Mesenchymal stem cell (in vitro differentiated cells and primary cell): ENCODE results near the gene MAPK12.

ENCODE experiments used
- DNase-seq: peaks from one replicate; pipeline ENCODE4 v3.0.0-alpha.2; 2013
- H2AFZ ChIP-seq: one replicate; pipeline ENCODE4 v1.6.1; 2013; ENCODE audit warnings: low read depth, mild to moderate bottlenecking, control low read depth, inconsistent platforms, low read length, moderate library complexity
- H2AK5ac ChIP-seq: 2 replicates; pipeline ENCODE4 v1.6.1; 2013; ENCODE audit warnings: low read length, moderate library complexity, mild to moderate bottlenecking, inconsistent platforms; ENCODE audit not compliant: severe bottlenecking
- H2BK120ac ChIP-seq: one replicate; pipeline ENCODE4 v1.6.1; 2013; ENCODE audit warnings: low read depth, mild to moderate bottlenecking, inconsistent platforms, low read length, moderate library complexity
- H2BK12ac ChIP-seq, 2 experiments: one replicate each; pipeline ENCODE4 v1.6.1; 2013; ENCODE audit warnings: inconsistent platforms in 2 of 2, low read length in 2 of 2, mild to moderate bottlenecking in 2 of 2, moderate library complexity in 2 of 2, control low read depth in 1 of 2
- H2BK15ac ChIP-seq: one replicate; pipeline ENCODE4 v1.6.1; 2013; ENCODE audit warnings: mild to moderate bottlenecking, low read depth, inconsistent platforms; ENCODE audit not compliant: poor library complexity, severe bottlenecking
- H2BK5ac ChIP-seq: 2 replicates; pipeline ENCODE4 v1.6.1; 2013; ENCODE audit warnings: low read depth, mild to moderate bottlenecking, low read length, control low read depth, inconsistent platforms; ENCODE audit not compliant: poor library complexity, severe bottlenecking
- H3K14ac ChIP-seq, 2 experiments: one replicate each; pipeline ENCODE4 v1.6.1; 2013; ENCODE audit warnings: inconsistent platforms in 2 of 2, low read length in 2 of 2, control low read depth in 1 of 2, mild to moderate bottlenecking in 1 of 2, moderate library complexity in 1 of 2
- H3K18ac ChIP-seq, 2 experiments: one replicate each; pipeline ENCODE4 v1.6.1; 2013; ENCODE audit warnings: inconsistent platforms in 2 of 2, low read length in 2 of 2, control low read depth in 1 of 2, low read depth in 1 of 2, mild to moderate bottlenecking in 1 of 2
- H3K23ac ChIP-seq, 2 experiments: one replicate each; pipeline ENCODE4 v1.6.1; 2013; ENCODE audit warnings: inconsistent platforms in 2 of 2, low read length in 2 of 2, mild to moderate bottlenecking in 2 of 2, moderate library complexity in 2 of 2, control low read depth in 1 of 2
- H3K27ac ChIP-seq: 2 replicates; pipeline ENCODE4 v1.5.1; 2013; ENCODE audit warnings: mild to moderate bottlenecking, moderate library complexity, low read length, control low read depth, inconsistent platforms; ENCODE audit not compliant: poor library complexity, severe bottlenecking
- H3K27me3 ChIP-seq, 2 experiments: 2 replicates each; pipeline versions ENCODE4 v1.6.1 to v1.7.0; 2013; ENCODE audit warnings: low read length in 2 of 2, mild to moderate bottlenecking in 2 of 2, moderate library complexity in 2 of 2, control low read depth in 1 of 2, inconsistent platforms in 1 of 2; ENCODE audit not compliant: control insufficient read depth in 1 of 2, insufficient read depth in 1 of 2
- H3K36me3 ChIP-seq, 2 experiments: 2 replicates each; pipeline versions ENCODE4 v1.6.1 to v1.7.0; 2013; ENCODE audit warnings: low read length in 2 of 2, control low read depth in 1 of 2, inconsistent platforms in 1 of 2, low read depth in 1 of 2, mild to moderate bottlenecking in 1 of 2; ENCODE audit not compliant: insufficient read depth in 2 of 2, control insufficient read depth in 1 of 2
- H3K4ac ChIP-seq, 2 experiments: one replicate each; pipeline ENCODE4 v1.6.1; 2013; ENCODE audit warnings: inconsistent platforms in 2 of 2, low read length in 2 of 2, mild to moderate bottlenecking in 2 of 2, moderate library complexity in 2 of 2, control low read depth in 1 of 2, low read depth in 1 of 2
- H3K4me1 ChIP-seq: 2 replicates; pipeline ENCODE4 v1.6.1; 2013; ENCODE audit warnings: low read depth, low read length, control low read depth; ENCODE audit not compliant: control insufficient read depth, insufficient read depth
- H3K4me2 ChIP-seq: 2 replicates; pipeline ENCODE4 v1.6.1; 2013; ENCODE audit warnings: low read length, mild to moderate bottlenecking, inconsistent platforms; ENCODE audit not compliant: poor library complexity, severe bottlenecking
- H3K4me3 ChIP-seq, 2 experiments: 2 replicates each; pipeline versions ENCODE4 v1.5.1 to v1.7.0; 2013; ENCODE audit warnings: low read length in 2 of 2, mild to moderate bottlenecking in 2 of 2, control low read depth in 1 of 2, low read depth in 1 of 2; ENCODE audit not compliant: insufficient read depth in 1 of 2
- H3K79me1 ChIP-seq: replicated peaks from 2 replicates; pipeline ENCODE4 v1.6.1; 2013; ENCODE audit warnings: mild to moderate bottlenecking, control low read depth, low read length, inconsistent platforms; ENCODE audit not compliant: poor library complexity, severe bottlenecking
- H3K9ac ChIP-seq: 2 replicates; pipeline ENCODE4 v1.7.0; 2013; ENCODE audit warnings: mild to moderate bottlenecking, low read length, moderate library complexity
- H3K9me3 ChIP-seq: 2 replicates; pipeline ENCODE4 v1.7.0; 2013; ENCODE audit warnings: mild to moderate bottlenecking, low read length; ENCODE audit not compliant: control insufficient read depth
- H4K8ac ChIP-seq: one replicate; pipeline ENCODE4 v1.6.1; 2013; ENCODE audit warnings: inconsistent platforms, mild to moderate bottlenecking, low read length, moderate library complexity
- H4K91ac ChIP-seq: one replicate; pipeline ENCODE4 v1.6.1; 2013; ENCODE audit warnings: mild to moderate bottlenecking, low read length, inconsistent platforms
- WGBS: methylation state at CpG from one replicate; pipeline ENCODE4 v1.1.7; 2013; ENCODE audit warnings: mixed read lengths; 5-methylcytosine and 5-hydroxymethylcytosine counted together

MAPK12 gene

GRCh38 chr22:50299785-50300619, 38.5 kb upstream of the MAPK12 start:
- H3K14ac ChIP-seq, result peak overlapping the region in 1 of 2 experiments; percentile 50
- no peak for DNase-seq
- H3K27me3 ChIP-seq, result no peaks in the 10 kb centered on the region
- no peak overlapping the region for H3K27ac ChIP-seq
- H3K79me1 ChIP-seq, result no peaks in the 10 kb centered on the region
- H3K4me1 ChIP-seq, result peaks cover 90% of the 10 kb centered on the region
- H3K23ac ChIP-seq, result peak overlapping the region in 1 of 2 experiments; percentile 74
- peak overlapping the region; percentile 28 to 41 for H3K4me3 ChIP-seq
- H4K8ac ChIP-seq, result peak overlapping the region; percentile 62
- peak overlapping the region; percentile 54 for H3K4me2 ChIP-seq
- H4K91ac ChIP-seq, result peak overlapping the region; percentile 76
- WGBS, result 12% methylated on average over 75 of the region's 93 CpGs
- peak overlapping the region; percentile 46 for H2BK5ac ChIP-seq
- H2BK120ac ChIP-seq, result peak overlapping the region; percentile 78
- H2BK15ac ChIP-seq, result peak overlapping the region; percentile 52
- H3K18ac ChIP-seq, result peak overlapping the region; percentile 81 to 89
- H3K9me3 ChIP-seq, result no peaks in the 10 kb centered on the region
- H2AFZ ChIP-seq, result no peak overlapping the region
- peak overlapping the region in 1 of 2 experiments; percentile 76 for H2BK12ac ChIP-seq
- peak overlapping the region; percentile 65 to 88 for H3K4ac ChIP-seq
- no peak overlapping the region for H3K9ac ChIP-seq
- H2AK5ac ChIP-seq, result no peak overlapping the region
- peaks cover 8 to 63% of the 10 kb centered on the region in 2 experiments for H3K36me3 ChIP-seq

DNA sequence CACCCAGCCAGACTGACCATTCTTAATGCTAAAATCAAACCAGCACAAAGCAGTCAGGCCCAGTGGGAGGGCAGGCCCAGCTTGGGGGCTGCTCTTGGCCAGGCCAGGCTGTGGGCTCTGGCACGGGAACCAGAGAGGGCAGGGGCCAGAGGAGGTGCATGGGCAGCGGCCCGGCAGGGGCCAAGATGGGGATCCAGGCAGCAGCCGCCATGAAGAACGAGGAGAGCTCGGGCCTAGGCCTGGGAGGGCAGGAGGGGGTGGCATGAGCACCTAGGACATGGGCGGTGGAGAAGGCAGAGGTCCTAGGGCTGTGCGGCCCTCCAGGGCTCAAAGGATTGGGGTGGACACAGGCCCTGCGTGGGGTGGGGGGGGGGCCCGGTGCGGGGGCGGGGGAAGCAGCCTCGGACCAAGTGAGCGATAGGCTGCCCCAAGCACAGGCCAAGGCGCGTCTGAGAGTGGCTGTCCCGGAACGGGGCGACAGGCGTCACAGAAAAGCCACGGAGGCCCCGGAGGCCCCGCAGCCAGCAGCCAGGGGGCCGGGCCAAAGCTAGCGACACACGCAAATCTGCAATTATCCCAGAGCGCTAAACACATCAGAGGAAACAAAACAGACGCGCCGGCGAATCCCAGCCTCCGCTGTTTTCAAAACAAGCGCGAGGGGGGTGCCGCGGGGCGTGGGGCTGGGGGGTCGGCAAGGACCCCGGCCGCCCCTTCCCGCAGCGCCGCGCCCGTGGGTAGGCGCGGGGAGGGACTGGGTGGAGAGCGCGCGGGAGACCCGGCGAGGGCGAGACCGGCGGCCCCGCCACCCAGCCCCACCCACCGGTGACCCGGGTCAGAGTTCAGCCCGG, 37.7 kb upstream of the MAPK12 start:
- Histone ChIP-seq H3K4ac (peak overlapping the region; percentile 47 to 64), H3K4me2 (peak overlapping the region; percentile 54), H3K9ac (no peak overlapping the region), H4K8ac (peak overlapping the region; percentile 76), H3K4me1 (peaks cover 89% of the 10 kb centered on the region), H2BK5ac (no peak overlapping the region), H2AK5ac (peak overlapping the region; percentile 40), H3K14ac (no peak overlapping the region), H2BK15ac (peak overlapping the region; percentile 33), H3K79me1 (no peaks in the 10 kb centered on the region), H3K27me3 (no peaks in the 10 kb centered on the region), H4K91ac (peak overlapping the region; percentile 86), H3K27ac (no peak overlapping the region), H2BK12ac (peak overlapping the region in 1 of 2 experiments; percentile 12), H3K18ac (peak overlapping the region; percentile 81 to 89), H3K4me3 (peak overlapping the region in 1 of 2 experiments; percentile 28), H3K36me3 (peaks cover 13 to 63% of the 10 kb centered on the region in 2 experiments), H3K9me3 (no peaks in the 10 kb centered on the region), H3K23ac (peak overlapping the region in 1 of 2 experiments; percentile 90), H2AFZ (no peak overlapping the region), H2BK120ac (peak overlapping the region; percentile 78)
- 21% methylated on average over 48 of the region's 59 CpGs for WGBS
- peak; percentile 85 for DNase-seq

DNA sequence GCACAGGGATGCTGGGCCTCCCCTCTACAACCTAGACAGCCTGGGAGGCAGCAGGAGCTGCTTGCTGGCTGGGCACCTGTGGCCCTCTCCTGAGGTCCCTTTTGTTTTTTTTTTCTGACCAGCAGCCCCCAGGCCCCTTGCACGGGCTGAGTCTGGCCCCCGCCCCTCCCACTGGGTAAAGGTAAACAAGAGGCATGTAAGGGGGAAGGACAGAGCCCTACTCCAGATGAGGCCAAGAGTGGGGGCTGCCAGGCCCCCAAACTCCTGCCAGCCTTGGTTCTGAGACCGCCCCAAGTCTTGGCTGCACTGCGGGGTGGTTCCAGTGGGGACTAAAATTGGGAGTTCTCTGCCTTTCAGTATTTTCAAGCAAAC, 36.8 kb upstream of the MAPK12 start:
- H2AFZ ChIP-seq, result no peak overlapping the region
- no peak overlapping the region for H3K18ac ChIP-seq
- WGBS, result 88% methylated on average over 4 of the region's 4 CpGs
- no peaks in the 10 kb centered on the region for H3K9me3 ChIP-seq
- H4K8ac ChIP-seq, result no peak overlapping the region
- peaks cover 87% of the 10 kb centered on the region for H3K4me1 ChIP-seq
- H3K9ac ChIP-seq, result no peak overlapping the region
- DNase-seq, result no peak
- H3K27me3 ChIP-seq, result no peaks in the 10 kb centered on the region
- peak overlapping the region in 1 of 2 experiments; percentile 19 for H3K4ac ChIP-seq
- no peak overlapping the region for H4K91ac ChIP-seq
- peaks cover 13 to 60% of the 10 kb centered on the region in 2 experiments for H3K36me3 ChIP-seq
- H2BK15ac ChIP-seq, result no peak overlapping the region
- no peak overlapping the region for H3K4me3 ChIP-seq
- no peak overlapping the region for H2AK5ac ChIP-seq
- no peak overlapping the region for H3K4me2 ChIP-seq
- H2BK12ac ChIP-seq, result no peak overlapping the region
- no peak overlapping the region for H2BK120ac ChIP-seq
- H3K23ac ChIP-seq, result peak overlapping the region in 1 of 2 experiments; percentile 23
- no peak overlapping the region for H3K14ac ChIP-seq
- H3K27ac ChIP-seq, result no peak overlapping the region
- no peaks in the 10 kb centered on the region for H3K79me1 ChIP-seq
- H2BK5ac ChIP-seq, result no peak overlapping the region
